Sciatic nerve (tissue), 2 donors: ENCODE results near the gene CDK15. TPM values are rescaled to one million over a fixed set of nuclear protein-coding genes. Genes with fewer than 3 reads are reported as not detected.

Experiments used
- ATAC-seq: fragments of 200-7000 bp; cut with Tn5 transposase; one replicate; pipeline ENCODE4 v1.9.1; 2020; ENCODE audit warnings: mild to moderate bottlenecking, moderate library complexity
- DNase-seq: peaks from one replicate; pipeline ENCODE4 v3.0.0-alpha.2; 2020; ENCODE audit warnings: low spot score
- intact Hi-C: fragments of 100-400 bp; cut with DNase I; formaldehyde crosslinking; loops from one replicate; pipeline ENCODE4 v1.14.2; 2022
- total RNA-seq: library from RNA; stranded (reverse); fragmentation: NEBNext Ultra II Directional; extraction: Animal tissue kit (Norgen Biotek cat#: 25700); gene quantifications from one replicate; pipeline ENCODE4 v1.2.1, GENCODE V29; 2021
- donor health status: DM: no; HTN: no; CAD: no.
- donor health status: DM: no; HTN: no; CAD: no.

The CDK15 gene
- total RNA-seq, 1 donor from 2014 or later, result 2.3 TPM

GRCh38 chr2:201887773-201888425, 81.6 kb downstream of the CDK15 start:
- intact Hi-C loops, result no loop called here
- DNase-seq (no peak), ATAC-seq (no peak)

DNA sequence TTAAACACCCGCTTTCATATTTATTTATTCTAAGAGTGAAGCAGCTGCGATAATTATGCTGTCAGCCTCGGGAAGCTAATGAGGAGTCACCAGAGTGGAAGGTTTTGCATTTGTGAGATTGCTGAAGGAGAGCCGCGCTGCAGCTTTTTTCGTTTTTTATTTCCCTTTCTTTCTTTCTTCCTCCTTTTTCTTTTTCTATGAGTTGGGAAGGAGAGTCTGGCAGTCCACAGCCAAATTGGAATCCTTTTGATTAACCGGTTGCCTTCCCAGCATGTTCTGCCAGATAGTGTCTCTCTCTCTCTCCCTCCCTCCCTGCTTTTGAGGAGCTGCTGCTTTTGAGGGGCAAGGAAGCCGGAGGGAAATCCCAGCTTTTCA, 82.1 kb downstream of the CDK15 start:
- intact Hi-C loops, result no loop called here
- DNase-seq (no peak), ATAC-seq (peak; percentile 44)

DNA sequence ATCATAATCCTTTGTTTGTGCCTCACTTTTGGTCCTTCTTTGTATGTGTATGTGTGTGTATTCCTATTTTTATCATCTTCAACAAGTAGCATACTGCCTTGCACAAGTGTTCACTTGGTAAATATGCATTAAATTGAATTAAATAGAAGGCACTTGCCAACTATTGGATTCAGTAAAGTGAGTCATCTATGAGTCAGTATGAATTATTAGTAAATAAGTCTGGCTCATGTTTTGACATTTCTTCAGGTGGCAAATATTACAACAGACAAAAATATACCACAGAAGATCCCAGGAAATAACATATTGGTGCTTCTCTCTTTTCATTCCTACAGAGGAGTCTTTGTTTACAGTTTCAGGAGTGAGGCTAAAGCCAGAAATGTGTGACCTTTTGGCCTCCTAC, 84.1 kb downstream of the CDK15 start:
- DNase-seq (no peak), ATAC-seq (no peak)
- intact Hi-C loops, result no loop called here

GRCh38 chr2:201891676-201892075, 85.3 kb downstream of the CDK15 start:
- intact Hi-C loops, result no loop called here
- DNase-seq (no peak), ATAC-seq (no peak)

DNA sequence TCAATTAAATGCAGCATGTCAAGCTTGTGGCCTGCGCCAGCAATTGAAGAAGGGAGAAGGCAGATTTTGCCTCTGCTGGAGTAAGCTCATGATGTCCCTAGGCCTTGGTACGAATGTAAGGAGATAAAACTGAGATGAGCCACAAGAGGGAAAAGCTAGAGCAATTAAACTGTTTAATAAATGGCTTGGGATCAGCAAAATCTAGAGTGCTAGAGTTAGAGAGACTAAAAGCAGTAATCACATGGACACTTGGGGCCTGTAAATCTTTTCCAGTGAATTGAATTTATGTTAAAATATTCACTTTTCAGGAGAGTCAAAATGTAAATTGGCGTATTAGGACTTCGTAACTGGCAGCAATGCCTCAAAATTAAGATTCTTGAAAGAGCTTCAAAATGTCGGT, 86.2 kb downstream of the CDK15 start:
- no peak for DNase-seq
- intact Hi-C loops, result no loop called here
- no peak for ATAC-seq

DNA sequence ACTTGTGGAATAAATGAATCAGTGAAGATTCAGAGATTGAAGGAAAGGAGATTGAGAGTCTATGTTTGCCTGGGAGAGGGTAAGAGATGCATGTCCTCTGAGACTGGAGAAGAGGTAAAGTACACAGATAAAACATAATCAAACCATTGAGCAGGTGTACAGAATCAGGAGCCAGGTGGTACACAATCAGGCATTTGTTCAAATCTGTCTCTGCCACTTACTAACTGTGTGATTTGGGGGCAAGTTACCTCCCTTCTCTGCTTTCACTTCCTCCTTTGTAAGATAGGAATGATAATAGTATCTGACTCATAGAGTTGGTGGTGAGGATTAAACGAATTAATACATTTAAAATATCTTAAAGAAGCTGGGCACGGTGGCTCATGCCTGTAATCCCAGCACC, 94.0 kb downstream of the CDK15 start:
- intact Hi-C loops, result no loop called here

GRCh38 chr2:201901786-201902185, 95.4 kb downstream of the CDK15 start:
- ATAC-seq (no peak), DNase-seq (no peak)
- intact Hi-C loops, result no loop called here

More for the DNA sequence above, 94.0 kb downstream of the CDK15 start:
- ATAC-seq (no peak), DNase-seq (no peak)

GRCh38 chr2:201904538-201905420, 98.4 kb downstream of the CDK15 start:
- intact Hi-C loops, result no loop called here
- ATAC-seq (no peak), DNase-seq (no peak)

DNA sequence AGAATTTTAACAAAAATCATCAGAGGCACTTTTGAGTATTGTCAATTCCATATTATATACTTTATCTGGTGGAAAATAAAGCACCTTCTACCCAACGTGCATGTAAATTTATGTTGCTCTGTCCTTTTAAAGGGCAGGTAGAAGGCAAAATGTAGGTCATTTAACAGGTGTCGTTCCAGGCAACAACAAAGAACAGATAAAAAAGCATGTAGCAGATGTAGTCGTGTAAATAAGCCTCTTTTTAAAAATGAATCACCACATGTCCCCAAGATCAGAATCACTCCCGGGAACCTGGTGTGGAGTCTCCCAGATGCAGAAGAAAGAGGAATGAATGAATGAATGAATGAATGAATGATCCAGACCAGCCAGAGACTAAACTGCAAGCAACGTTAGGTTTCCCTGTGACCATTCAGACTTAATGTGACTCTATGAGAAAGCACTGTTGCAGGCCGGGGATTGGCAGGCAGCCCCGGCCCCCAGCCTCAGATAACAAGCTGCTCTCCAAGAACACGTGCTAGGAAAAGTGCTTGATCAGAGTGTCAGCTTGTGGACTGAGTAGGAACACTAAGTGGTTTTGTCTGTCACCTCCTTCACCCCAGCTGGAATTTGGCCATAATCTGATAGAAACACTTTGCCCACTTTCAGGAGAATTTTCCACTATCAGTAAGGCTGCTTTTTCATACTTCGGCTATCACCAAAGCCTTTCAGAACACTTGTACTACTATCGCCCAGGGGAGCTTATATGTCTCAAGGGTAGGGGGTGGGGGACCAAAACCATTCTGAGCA, 100.6 kb downstream of the CDK15 start:
- no peak for ATAC-seq
- intact Hi-C loops, result no loop called here
- no peak for DNase-seq

GRCh38 chr2:201907563-201907881, 101.2 kb downstream of the CDK15 start:
- DNase-seq (no peak), ATAC-seq (no peak)
- intact Hi-C loops, result no loop called here

- ATAC-seq (peak; percentile 57), DNase-seq (no peak)
- intact Hi-C loops, result no loop called here
Observed at GRCh38 chr2:201908901-201909300, 102.6 kb downstream of the CDK15 start.

GRCh38 chr2:201909348-201909747, 103.0 kb downstream of the CDK15 start:
- intact Hi-C loops, result no loop called here
- ATAC-seq, result no peak
- DNase-seq, result no peak

DNA sequence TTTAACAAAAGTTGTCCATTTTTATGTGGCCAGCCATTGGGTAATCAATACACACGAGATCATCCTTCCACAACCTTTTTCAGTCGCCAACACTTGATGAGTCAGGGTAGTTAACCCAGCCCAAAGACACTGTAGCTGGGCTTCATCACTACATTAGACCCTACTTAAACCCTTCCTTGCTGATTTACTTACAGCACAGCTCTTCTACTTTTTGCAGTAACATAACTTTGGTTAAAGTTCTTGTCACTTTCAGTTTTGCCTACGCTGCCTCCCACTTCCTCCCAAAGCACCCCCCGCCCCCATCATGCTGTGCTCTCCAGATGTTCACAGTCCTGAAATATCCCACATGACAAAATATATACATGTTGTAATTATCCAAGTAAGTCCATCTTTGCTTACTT, 103.6 kb downstream of the CDK15 start:
- peak; percentile 50 for ATAC-seq
- intact Hi-C loops, result no loop called here

GRCh38 chr2:201911372-201911771, 105.0 kb downstream of the CDK15 start:
- intact Hi-C loops, result no loop called here

More for the DNA sequence above, 103.6 kb downstream of the CDK15 start:
- DNase-seq, result no peak

DNA sequence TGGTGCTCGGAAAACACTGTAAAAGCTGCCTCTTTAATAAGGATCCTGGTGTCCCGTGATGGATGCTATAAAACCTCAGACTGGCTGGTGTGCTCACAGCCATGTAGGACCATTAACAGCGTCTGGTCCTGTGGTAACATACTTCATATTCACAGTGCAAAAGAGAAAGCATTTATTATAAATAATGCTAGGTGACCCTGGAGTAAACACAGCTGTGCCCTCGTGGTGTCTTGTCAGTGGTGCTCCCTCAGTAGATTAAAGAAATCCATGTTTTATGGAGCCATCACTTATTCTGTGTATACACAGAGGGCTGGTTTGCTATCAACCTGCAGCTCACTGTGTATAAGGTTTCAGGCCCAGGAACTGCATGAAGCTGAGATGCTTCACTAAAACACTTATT, 106.9 kb downstream of the CDK15 start:
- intact Hi-C loops, result no loop called here
- ATAC-seq (no peak), DNase-seq (no peak)

More at GRCh38 chr2:201911372-201911771, 105.0 kb downstream of the CDK15 start:
- no peak for DNase-seq
- no peak for ATAC-seq

- intact Hi-C loops, result no loop called here
- ATAC-seq (no peak), DNase-seq (no peak)
Observed at GRCh38 chr2:201915446-201915845, 109.1 kb downstream of the CDK15 start.

DNA sequence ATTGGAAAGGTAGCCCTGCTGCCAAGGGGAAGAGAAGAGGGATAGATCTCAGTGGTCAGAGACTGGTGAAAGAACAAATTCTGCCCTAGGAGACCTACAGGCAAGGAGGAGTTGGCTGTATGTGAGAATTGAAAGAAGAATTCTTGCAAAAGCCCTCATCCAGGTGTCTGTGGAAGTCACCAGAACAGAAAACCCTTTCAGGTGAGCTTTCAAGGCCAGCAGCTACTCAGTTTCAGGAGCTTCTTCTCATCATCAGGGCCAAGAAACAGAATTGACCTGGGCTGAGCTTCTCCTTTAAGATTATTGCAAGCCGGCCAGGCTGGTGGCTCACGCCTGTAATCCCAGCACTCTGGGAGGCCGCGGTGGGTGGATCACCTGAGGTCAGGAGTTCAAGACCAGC, 110.2 kb downstream of the CDK15 start:
- DNase-seq (no peak), ATAC-seq (no peak)
- intact Hi-C loops, result no loop called here

- no peak for DNase-seq
- intact Hi-C loops, result no loop called here
- ATAC-seq, result no peak
Observed at GRCh38 chr2:201918616-201919307, 112.4 kb downstream of the CDK15 start.

DNA sequence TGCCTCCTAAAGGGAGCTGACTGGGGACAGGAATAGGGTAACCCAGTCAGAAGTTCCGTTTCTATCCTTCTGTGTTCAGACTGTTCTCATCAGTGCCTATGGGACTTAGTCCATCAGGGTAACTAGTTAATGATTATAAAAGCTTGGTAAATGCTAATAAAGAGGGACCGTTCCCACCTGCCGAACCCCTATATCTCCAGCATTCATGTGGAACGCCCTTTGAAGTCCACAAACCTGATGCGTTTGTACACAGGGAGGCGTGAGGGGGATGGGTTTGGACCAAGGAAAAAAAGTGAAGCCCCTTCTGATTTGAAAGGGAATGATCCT, 112.9 kb downstream of the CDK15 start:
- no peak for DNase-seq
- no peak for ATAC-seq
- intact Hi-C loops, result no loop called here
